ENCODE measurements around the gene ABLIM2.

The ABLIM2 gene

GRCh38 chr4:8112672-8113071, 45.9 kb downstream of the ABLIM2 start:
- Histone ChIP-seq H3K36me3 (ENCODE audit: control insufficient read depth, insufficient read depth, low read length) (no peaks in the 10 kb centered on the region), H3K27ac (ENCODE audit: insufficient read depth, low read depth, low read length, poor library complexity, severe bottlenecking) (no peak overlapping the region), H3K9me3 (ENCODE audit: control insufficient read depth, low read length) (no peaks in the 10 kb centered on the region), H3K4me1 (ENCODE audit: control insufficient read depth, insufficient read depth, low read length) (peaks cover 3% of the 10 kb centered on the region), H3K4me3 (ENCODE audit: insufficient read depth, low read depth, low read length) (no peak overlapping the region), H3K27me3 (ENCODE audit: control insufficient read depth, insufficient read depth, low read length, poor library complexity, severe bottlenecking) (no peaks in the 10 kb centered on the region)
- 89 to 90% methylated on average over 10 of the region's 10 CpGs for WGBS, 2 experiments

GRCh38 chr4:8112036-8112576, 46.5 kb downstream of the ABLIM2 start:
- no peaks in the 10 kb centered on the region for H3K27me3 ChIP-seq (ENCODE audit: control insufficient read depth, insufficient read depth, low read length, poor library complexity, severe bottlenecking)
- no peak overlapping the region for H3K27ac ChIP-seq (ENCODE audit: insufficient read depth, low read depth, low read length, poor library complexity, severe bottlenecking)
- peaks cover 3% of the 10 kb centered on the region for H3K4me1 ChIP-seq (ENCODE audit: control insufficient read depth, insufficient read depth, low read length)
- no peaks in the 10 kb centered on the region for H3K9me3 ChIP-seq (ENCODE audit: control insufficient read depth, low read length)
- 59 to 66% methylated on average over 9 of the region's 9 CpGs for WGBS, 2 experiments
- H3K4me3 ChIP-seq (ENCODE audit: insufficient read depth, low read depth, low read length) = no peak overlapping the region
- H3K36me3 ChIP-seq (ENCODE audit: control insufficient read depth, insufficient read depth, low read length) = no peaks in the 10 kb centered on the region

GRCh38 chr4:8110071-8110986, 48.3 kb downstream of the ABLIM2 start:
- Histone ChIP-seq H3K9me3 (ENCODE audit: control insufficient read depth, low read length) (no peaks in the 10 kb centered on the region), H3K27me3 (ENCODE audit: control insufficient read depth, insufficient read depth, low read length, poor library complexity, severe bottlenecking) (no peaks in the 10 kb centered on the region), H3K36me3 (ENCODE audit: control insufficient read depth, insufficient read depth, low read length) (no peaks in the 10 kb centered on the region), H3K4me3 (ENCODE audit: insufficient read depth, low read depth, low read length) (no peak overlapping the region), H3K27ac (ENCODE audit: insufficient read depth, low read depth, low read length, poor library complexity, severe bottlenecking) (no peak overlapping the region), H3K4me1 (ENCODE audit: control insufficient read depth, insufficient read depth, low read length) (peaks cover 7% of the 10 kb centered on the region)
- WGBS, 2 experiments = 43 to 44% methylated on average over 29 of the region's 29 CpGs

- no peaks in the 10 kb centered on the region for H3K9me3 ChIP-seq (ENCODE audit: control insufficient read depth, low read length)
- no peaks in the 10 kb centered on the region for H3K27me3 ChIP-seq (ENCODE audit: control insufficient read depth, insufficient read depth, low read length, poor library complexity, severe bottlenecking)
- no peak overlapping the region for H3K27ac ChIP-seq (ENCODE audit: insufficient read depth, low read depth, low read length, poor library complexity, severe bottlenecking)
- WGBS, 2 experiments = 95% methylated on average over 20 of the region's 20 CpGs
- H3K4me1 ChIP-seq (ENCODE audit: control insufficient read depth, insufficient read depth, low read length) = peaks cover 14% of the 10 kb centered on the region
- H3K36me3 ChIP-seq (ENCODE audit: control insufficient read depth, insufficient read depth, low read length) = no peaks in the 10 kb centered on the region
- no peak overlapping the region for H3K4me3 ChIP-seq (ENCODE audit: insufficient read depth, low read depth, low read length)
These were observed 49.1 kb downstream of the ABLIM2 start for GRCh38 chr4:8109406-8110065.

GRCh38 chr4:8108991-8109390, 49.6 kb downstream of the ABLIM2 start:
- H3K9me3 ChIP-seq (ENCODE audit: control insufficient read depth, low read length) = no peaks in the 10 kb centered on the region
- no peak overlapping the region for H3K4me3 ChIP-seq (ENCODE audit: insufficient read depth, low read depth, low read length)
- WGBS, 2 experiments = 93 to 94% methylated on average over 14 of the region's 14 CpGs
- H3K36me3 ChIP-seq (ENCODE audit: control insufficient read depth, insufficient read depth, low read length) = no peaks in the 10 kb centered on the region
- H3K27ac ChIP-seq (ENCODE audit: insufficient read depth, low read depth, low read length, poor library complexity, severe bottlenecking) = no peak overlapping the region
- no peaks in the 10 kb centered on the region for H3K27me3 ChIP-seq (ENCODE audit: control insufficient read depth, insufficient read depth, low read length, poor library complexity, severe bottlenecking)
- peaks cover 19% of the 10 kb centered on the region for H3K4me1 ChIP-seq (ENCODE audit: control insufficient read depth, insufficient read depth, low read length)

GRCh38 chr4:8108261-8108660, 50.4 kb downstream of the ABLIM2 start:
- 88 to 89% methylated on average over 20 of the region's 20 CpGs for WGBS, 2 experiments
- H3K4me3 ChIP-seq (ENCODE audit: insufficient read depth, low read depth, low read length) = no peak overlapping the region
- peaks cover 25% of the 10 kb centered on the region for H3K4me1 ChIP-seq (ENCODE audit: control insufficient read depth, insufficient read depth, low read length)
- H3K9me3 ChIP-seq (ENCODE audit: control insufficient read depth, low read length) = no peaks in the 10 kb centered on the region
- H3K27me3 ChIP-seq (ENCODE audit: control insufficient read depth, insufficient read depth, low read length, poor library complexity, severe bottlenecking) = no peaks in the 10 kb centered on the region
- H3K36me3 ChIP-seq (ENCODE audit: control insufficient read depth, insufficient read depth, low read length) = no peaks in the 10 kb centered on the region
- H3K27ac ChIP-seq (ENCODE audit: insufficient read depth, low read depth, low read length, poor library complexity, severe bottlenecking) = no peak overlapping the region

GRCh38 chr4:8107146-8107657, 51.4 kb downstream of the ABLIM2 start:
- Histone ChIP-seq H3K4me3 (ENCODE audit: insufficient read depth, low read depth, low read length) (no peak overlapping the region), H3K9me3 (ENCODE audit: control insufficient read depth, low read length) (no peaks in the 10 kb centered on the region), H3K4me1 (ENCODE audit: control insufficient read depth, insufficient read depth, low read length) (peaks cover 25% of the 10 kb centered on the region), H3K27ac (ENCODE audit: insufficient read depth, low read depth, low read length, poor library complexity, severe bottlenecking) (no peak overlapping the region), H3K36me3 (ENCODE audit: control insufficient read depth, insufficient read depth, low read length) (no peaks in the 10 kb centered on the region), H3K27me3 (ENCODE audit: control insufficient read depth, insufficient read depth, low read length, poor library complexity, severe bottlenecking) (no peaks in the 10 kb centered on the region)
- WGBS, 2 experiments = 95 to 97% methylated on average over 11 of the region's 11 CpGs

GRCh38 chr4:8106451-8107025, 52.1 kb downstream of the ABLIM2 start:
- Histone ChIP-seq H3K36me3 (ENCODE audit: control insufficient read depth, insufficient read depth, low read length) (no peaks in the 10 kb centered on the region), H3K4me3 (ENCODE audit: insufficient read depth, low read depth, low read length) (no peak overlapping the region), H3K27me3 (ENCODE audit: control insufficient read depth, insufficient read depth, low read length, poor library complexity, severe bottlenecking) (no peaks in the 10 kb centered on the region), H3K27ac (ENCODE audit: insufficient read depth, low read depth, low read length, poor library complexity, severe bottlenecking) (no peak overlapping the region), H3K9me3 (ENCODE audit: control insufficient read depth, low read length) (no peaks in the 10 kb centered on the region), H3K4me1 (ENCODE audit: control insufficient read depth, insufficient read depth, low read length) (peaks cover 25% of the 10 kb centered on the region)
- WGBS, 2 experiments = 93% methylated on average over 24 of the region's 24 CpGs

- Histone ChIP-seq H3K4me3 (ENCODE audit: insufficient read depth, low read depth, low read length) (no peak overlapping the region), H3K9me3 (ENCODE audit: control insufficient read depth, low read length) (no peaks in the 10 kb centered on the region), H3K36me3 (ENCODE audit: control insufficient read depth, insufficient read depth, low read length) (no peaks in the 10 kb centered on the region), H3K4me1 (ENCODE audit: control insufficient read depth, insufficient read depth, low read length) (peaks cover 25% of the 10 kb centered on the region), H3K27me3 (ENCODE audit: control insufficient read depth, insufficient read depth, low read length, poor library complexity, severe bottlenecking) (no peaks in the 10 kb centered on the region), H3K27ac (ENCODE audit: insufficient read depth, low read depth, low read length, poor library complexity, severe bottlenecking) (no peak overlapping the region)
- 88 to 89% methylated on average over 32 of the region's 32 CpGs for WGBS, 2 experiments
These were observed 53.1 kb downstream of the ABLIM2 start for GRCh38 chr4:8105306-8106100.
